Memory B cell (primary cell): ENCODE results near the gene PFDN1.
A peak's percentile ranks its signal among the peaks of the same experiment; 100 is the strongest.

Experiments
- ATAC-seq: fragments of 150-1000 bp; cut with Tn5 transposase; 2 replicates; pipeline ENCODE4 v1.10.0; 2021; ENCODE audit warnings: low read depth, mild to moderate bottlenecking, moderate library complexity
- DNase-seq, 2 donors: peaks; one replicate each; pipeline ENCODE4 v3.0.0; 2022; ENCODE audit warnings: low spot score in 2 of 2
- H3K27ac Mint-ChIP-seq: one replicate; pipeline ENCODE4 v1.8.0; 2022; ENCODE audit warnings: mild to moderate bottlenecking, moderate library complexity, mixed read lengths
- H3K27me3 Mint-ChIP-seq: one replicate; pipeline ENCODE4 v1.8.0; 2022; ENCODE audit warnings: mixed read lengths
- H3K36me3 Mint-ChIP-seq: one replicate; pipeline ENCODE4 v1.8.0; 2022; ENCODE audit warnings: mild to moderate bottlenecking, mixed read lengths
- H3K4me1 Mint-ChIP-seq: one replicate; pipeline ENCODE4 v1.8.0; 2022; ENCODE audit warnings: mixed read lengths
- H3K4me3 Mint-ChIP-seq: one replicate; pipeline ENCODE4 v1.8.0; 2022; ENCODE audit warnings: mild to moderate bottlenecking, moderate library complexity, mixed read lengths
- H3K9me3 Mint-ChIP-seq: one replicate; pipeline ENCODE4 v1.8.0; 2022; ENCODE audit warnings: mixed read lengths

Gene PFDN1

DNA sequence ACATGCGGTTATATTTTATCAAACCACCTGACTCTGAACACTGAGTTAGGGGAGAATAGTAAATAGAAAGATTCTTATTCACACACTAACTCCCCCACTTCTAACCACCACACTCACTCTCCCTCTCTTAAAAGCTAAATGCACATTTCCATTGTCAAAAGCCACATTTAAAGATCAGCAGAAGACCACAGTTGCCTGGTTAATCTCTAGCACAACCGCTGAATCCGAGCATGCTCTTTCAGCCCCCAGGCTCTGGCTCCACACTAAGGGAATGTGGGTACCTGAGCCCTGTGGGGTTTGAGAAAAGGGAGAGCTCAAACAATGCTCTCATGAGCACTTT is 35.7 kb downstream of the PFDN1 start:
- DNase-seq (no peak), ATAC-seq (no peak)
- H3K27ac Mint-ChIP-seq: peak overlapping the region; percentile 28
- no peaks in the 10 kb centered on the region for H3K27me3 Mint-ChIP-seq
- no peaks in the 10 kb centered on the region for H3K9me3 Mint-ChIP-seq
- peaks cover 9% of the 10 kb centered on the region for H3K36me3 Mint-ChIP-seq
- H3K4me3 Mint-ChIP-seq: no peak overlapping the region
- H3K4me1 Mint-ChIP-seq: peaks cover 21% of the 10 kb centered on the region

DNA sequence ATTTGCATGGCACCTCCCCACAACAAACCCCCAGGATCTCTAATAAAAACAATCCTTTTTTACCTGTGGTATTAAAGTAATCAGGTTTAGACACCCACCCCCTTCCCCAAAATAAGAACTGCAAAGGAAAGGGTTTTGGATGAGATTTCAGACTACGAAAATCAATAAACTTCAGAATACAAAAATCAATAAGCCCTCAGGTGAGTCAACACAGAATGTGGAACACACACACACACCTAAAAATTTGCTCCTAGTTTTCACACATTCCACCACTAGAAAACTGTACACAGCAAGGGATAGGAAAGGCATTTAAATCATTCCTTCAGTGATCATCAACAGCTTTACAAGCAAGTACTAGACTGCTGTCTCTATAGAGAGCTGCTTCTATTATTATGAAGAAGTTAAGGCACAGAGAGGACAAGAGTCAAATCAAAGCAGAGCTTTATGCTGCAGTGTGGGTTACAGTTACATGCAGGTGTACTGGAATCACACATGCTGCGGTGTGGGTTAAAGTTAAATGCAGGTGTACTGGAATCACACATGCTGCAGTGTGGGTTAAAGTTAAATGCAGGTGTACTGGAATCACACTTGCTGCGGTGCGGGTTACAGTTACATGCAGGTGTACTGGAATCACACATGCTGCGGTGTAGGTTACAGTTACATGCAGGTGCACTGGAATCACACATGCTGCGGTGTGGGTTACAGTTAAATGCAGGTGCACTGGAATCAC is 36.3 kb downstream of the PFDN1 start:
- peak overlapping the region; percentile 28 for H3K27ac Mint-ChIP-seq
- DNase-seq (no peak), ATAC-seq (no peak)
- H3K36me3 Mint-ChIP-seq: peaks cover 9% of the 10 kb centered on the region
- no peaks in the 10 kb centered on the region for H3K9me3 Mint-ChIP-seq
- no peaks in the 10 kb centered on the region for H3K27me3 Mint-ChIP-seq
- peaks cover 23% of the 10 kb centered on the region for H3K4me1 Mint-ChIP-seq
- no peak overlapping the region for H3K4me3 Mint-ChIP-seq

DNA sequence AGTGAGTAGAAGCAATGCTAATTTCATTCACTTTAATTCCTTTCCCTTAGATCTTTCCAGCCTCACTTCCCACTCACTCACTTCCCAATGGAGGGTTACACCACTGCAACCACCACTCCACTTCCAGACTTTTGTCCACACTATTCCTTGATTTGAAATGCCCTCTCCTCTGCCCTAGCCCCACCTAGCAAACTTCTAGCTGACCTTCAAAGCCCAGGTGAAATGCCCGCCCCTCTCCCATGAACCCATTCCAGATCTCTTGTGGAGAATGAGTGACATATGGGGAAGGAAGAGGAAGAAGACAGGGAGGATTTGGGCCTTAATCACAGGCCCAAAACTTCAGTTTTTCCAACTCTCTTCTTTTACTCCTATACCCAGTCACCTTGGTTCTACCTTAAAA is 37.1 kb downstream of the PFDN1 start:
- peaks cover 27% of the 10 kb centered on the region for H3K4me1 Mint-ChIP-seq
- peaks cover 9% of the 10 kb centered on the region for H3K36me3 Mint-ChIP-seq
- peak overlapping the region; percentile 28 for H3K27ac Mint-ChIP-seq
- ATAC-seq (no peak), DNase-seq (no peak)
- no peaks in the 10 kb centered on the region for H3K27me3 Mint-ChIP-seq
- H3K9me3 Mint-ChIP-seq: no peaks in the 10 kb centered on the region
- H3K4me3 Mint-ChIP-seq: no peak overlapping the region

DNA sequence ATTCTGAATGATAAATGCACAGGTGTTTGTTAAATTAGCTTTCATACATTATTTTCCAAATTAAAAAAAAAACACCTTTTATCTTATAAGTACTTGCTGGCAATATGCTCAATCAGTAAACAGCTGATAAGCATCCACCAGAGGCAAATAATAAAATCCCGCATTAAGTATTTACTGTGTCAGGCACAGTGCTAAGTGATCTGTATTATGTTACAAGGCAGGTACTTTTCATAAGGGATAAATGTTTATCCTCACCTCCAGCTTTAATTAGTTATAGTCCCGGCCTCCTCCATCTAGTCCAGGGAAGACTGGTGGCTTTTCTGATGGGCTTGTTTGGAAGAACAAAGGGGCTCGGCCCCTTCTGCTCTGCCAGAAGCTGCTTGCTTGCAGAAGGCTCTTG is 40.1 kb downstream of the PFDN1 start:
- Mint-ChIP-seq H3K27ac (no peak overlapping the region), H3K27me3 (no peaks in the 10 kb centered on the region), H3K4me1 (peaks cover 30% of the 10 kb centered on the region), H3K9me3 (no peaks in the 10 kb centered on the region), H3K4me3 (no peak overlapping the region), H3K36me3 (peaks cover 20% of the 10 kb centered on the region)
- ATAC-seq: no peak
- DNase-seq: no peak

DNA sequence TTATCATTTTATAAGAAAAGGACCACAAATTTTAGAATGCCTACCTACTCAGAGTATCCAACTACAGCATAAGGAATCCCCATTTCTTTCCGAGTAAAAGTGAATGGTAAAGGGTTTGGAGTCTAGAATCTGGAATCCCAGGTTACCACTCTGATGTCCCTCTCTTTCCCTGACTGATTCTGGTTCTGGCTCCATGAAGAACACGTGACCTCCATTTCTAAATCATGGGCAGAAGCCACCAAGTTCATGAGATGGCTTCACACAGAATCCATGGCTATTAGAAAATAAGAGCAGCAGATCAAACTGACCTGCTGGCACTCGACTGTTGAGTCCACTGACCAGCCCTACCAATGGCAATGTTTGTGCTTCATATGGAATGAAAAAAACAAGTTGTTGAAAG is 40.7 kb downstream of the PFDN1 start:
- Mint-ChIP-seq H3K27me3 (no peaks in the 10 kb centered on the region), H3K4me1 (peaks cover 29% of the 10 kb centered on the region), H3K27ac (no peak overlapping the region), H3K36me3 (peaks cover 26% of the 10 kb centered on the region), H3K4me3 (no peak overlapping the region), H3K9me3 (no peaks in the 10 kb centered on the region)
- DNase-seq: no peak
- ATAC-seq: no peak

DNA sequence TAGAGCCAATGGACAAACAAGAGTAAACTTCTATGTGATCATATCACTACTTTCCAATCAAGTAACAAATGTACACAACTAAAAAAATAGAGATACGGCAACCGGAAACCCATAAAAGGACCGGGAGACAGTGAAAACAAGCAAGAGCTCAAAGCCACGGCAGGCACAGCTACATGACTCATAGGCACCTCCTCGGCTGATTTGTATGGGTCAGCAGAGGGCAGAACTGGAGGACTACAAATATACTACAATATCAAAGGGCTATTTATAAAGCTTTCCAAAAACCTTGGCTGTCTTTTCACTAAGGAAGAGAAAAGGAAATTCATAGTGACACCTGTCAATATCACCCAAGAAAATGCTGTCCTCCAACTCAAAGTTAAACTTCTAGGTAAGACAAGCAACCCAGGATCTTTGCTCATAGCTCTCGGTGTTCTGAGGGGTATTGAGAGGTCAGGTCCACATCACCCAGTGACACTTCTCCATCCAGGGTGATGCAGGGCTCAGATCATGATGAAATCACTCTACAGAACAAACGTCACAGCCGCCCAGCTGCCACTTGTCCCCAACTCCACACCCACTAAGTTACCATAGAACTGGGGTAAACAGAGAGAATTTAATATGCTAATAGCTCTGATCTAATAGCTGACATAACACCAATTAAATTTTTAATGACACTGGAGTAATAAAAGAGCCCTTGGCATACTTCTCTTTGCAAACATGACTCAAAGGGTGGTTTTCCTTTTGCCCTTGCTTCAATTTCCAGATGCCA is 41.3 kb downstream of the PFDN1 start:
- Mint-ChIP-seq H3K27ac (no peak overlapping the region), H3K4me3 (no peak overlapping the region), H3K9me3 (no peaks in the 10 kb centered on the region), H3K4me1 (peaks cover 24% of the 10 kb centered on the region), H3K36me3 (peaks cover 27% of the 10 kb centered on the region), H3K27me3 (no peaks in the 10 kb centered on the region)
- ATAC-seq (no peak), DNase-seq (no peak)

DNA sequence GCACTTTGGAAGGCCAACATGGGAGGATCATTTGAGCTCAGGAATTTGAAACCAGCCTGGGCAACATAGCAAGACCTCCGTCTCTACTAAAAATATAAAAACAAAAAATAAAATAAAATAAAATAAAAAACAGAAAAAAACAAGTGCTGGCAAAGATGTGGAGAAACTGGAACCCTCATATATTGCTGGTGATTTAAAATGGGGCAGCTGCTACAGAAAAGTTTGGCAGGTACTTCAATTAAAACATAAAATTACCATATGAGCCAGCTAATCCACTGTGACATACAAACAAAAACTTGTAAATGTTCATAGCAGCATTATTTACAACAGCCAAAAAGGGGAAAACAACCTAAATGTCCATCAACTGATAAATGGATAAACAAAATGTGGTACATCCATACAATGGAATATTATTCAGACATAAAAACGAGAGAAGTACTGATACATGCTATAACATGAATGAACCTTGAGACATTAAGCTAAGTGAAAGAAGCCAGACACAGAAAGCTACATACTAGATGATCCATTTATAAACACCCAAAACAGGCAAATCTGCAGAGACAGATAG is 42.7 kb downstream of the PFDN1 start:
- Mint-ChIP-seq H3K27ac (no peak overlapping the region), H3K27me3 (no peaks in the 10 kb centered on the region), H3K4me3 (no peak overlapping the region), H3K36me3 (peaks cover 25% of the 10 kb centered on the region), H3K4me1 (peaks cover 16% of the 10 kb centered on the region), H3K9me3 (no peaks in the 10 kb centered on the region)
- ATAC-seq (no peak), DNase-seq (no peak)

DNA sequence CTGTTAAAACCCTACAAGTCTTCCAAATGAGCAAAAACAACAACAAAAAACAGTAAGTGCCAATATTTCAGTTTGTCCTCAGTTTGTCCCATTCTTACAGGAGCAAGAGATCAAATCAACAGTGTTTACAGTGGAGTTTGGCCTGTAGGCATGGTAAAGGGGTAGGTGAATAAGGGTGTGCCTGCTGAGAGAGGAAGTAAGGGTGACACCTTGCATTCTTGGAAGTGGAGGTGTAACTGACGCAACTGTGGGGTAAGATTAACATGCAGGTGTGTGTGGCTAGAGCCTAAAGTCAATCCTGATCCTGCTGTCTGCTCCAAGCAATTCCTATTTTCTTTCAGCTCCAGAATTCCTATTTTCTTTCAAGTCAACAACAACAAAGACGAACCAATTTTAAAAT is 43.4 kb downstream of the PFDN1 start:
- DNase-seq: no peak
- Mint-ChIP-seq H3K4me3 (no peak overlapping the region), H3K27ac (no peak overlapping the region), H3K4me1 (peaks cover 16% of the 10 kb centered on the region), H3K36me3 (peaks cover 25% of the 10 kb centered on the region), H3K9me3 (no peaks in the 10 kb centered on the region), H3K27me3 (no peaks in the 10 kb centered on the region)
- no peak for ATAC-seq

DNA sequence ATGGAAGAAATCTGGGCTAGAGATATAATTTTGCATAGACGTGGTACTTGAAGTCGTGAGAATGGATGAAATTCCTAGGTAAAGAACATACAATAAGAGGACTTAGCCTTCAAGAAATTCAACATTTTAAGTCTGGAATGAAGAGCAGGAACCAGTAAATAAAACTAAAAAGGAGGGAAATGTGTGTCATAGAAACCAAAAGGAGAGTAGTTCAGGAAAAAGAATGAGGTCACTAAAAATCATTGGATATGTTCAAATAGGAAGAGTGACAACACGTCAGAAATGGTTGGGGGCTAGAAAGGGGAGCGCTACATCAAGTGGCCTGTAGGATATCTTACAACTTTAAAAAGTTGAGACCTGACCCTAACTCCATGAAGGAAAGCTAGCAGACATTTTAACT is 44.0 kb downstream of the PFDN1 start:
- Mint-ChIP-seq H3K27ac (no peak overlapping the region), H3K4me1 (peaks cover 14% of the 10 kb centered on the region), H3K4me3 (no peak overlapping the region), H3K27me3 (no peaks in the 10 kb centered on the region), H3K36me3 (peaks cover 25% of the 10 kb centered on the region), H3K9me3 (no peaks in the 10 kb centered on the region)
- DNase-seq: no peak
- ATAC-seq: no peak

DNA sequence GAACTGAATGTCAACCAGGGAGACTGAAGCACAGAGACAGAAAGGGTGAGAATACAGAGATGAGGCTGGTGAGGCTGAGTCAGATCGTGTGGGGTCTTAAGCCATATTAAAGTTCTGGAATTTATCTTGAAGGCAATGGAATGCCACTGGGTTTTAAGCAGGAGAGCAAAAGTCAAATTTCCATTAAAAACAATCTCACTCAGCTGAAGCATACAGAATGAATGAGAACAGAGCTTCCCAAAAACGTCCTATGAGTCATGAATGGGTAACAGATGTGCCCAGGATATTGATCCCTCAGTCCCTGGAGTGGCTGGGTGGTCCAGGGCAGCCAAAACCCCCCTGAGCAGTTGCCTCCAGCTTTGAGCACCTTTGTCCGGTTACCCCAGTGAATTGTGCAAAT is 44.9 kb downstream of the PFDN1 start:
- Mint-ChIP-seq H3K27ac (no peak overlapping the region), H3K27me3 (no peaks in the 10 kb centered on the region), H3K9me3 (no peaks in the 10 kb centered on the region), H3K4me1 (peaks cover 14% of the 10 kb centered on the region), H3K4me3 (no peak overlapping the region), H3K36me3 (peaks cover 25% of the 10 kb centered on the region)
- ATAC-seq (no peak), DNase-seq (no peak)

DNA sequence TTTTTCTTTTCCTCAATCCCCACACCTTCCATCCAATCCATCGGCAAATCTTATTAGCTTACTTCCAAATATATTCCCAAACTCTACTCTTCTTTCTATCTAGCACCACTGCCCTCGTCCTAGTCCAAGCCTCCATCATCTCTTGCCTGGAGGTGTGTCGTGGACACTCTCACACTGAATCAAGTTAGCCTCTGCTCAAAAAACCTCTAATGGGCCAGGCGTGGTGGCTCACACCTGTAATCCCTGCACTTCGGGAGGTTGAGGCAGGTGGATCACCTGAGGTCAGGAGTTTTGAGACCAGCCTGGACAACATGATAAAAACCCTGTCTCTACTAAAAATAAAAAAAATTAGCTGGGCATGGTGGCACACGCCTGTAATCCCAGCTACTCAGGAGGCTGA is 46.2 kb downstream of the PFDN1 start:
- Mint-ChIP-seq H3K27me3 (no peaks in the 10 kb centered on the region), H3K27ac (no peak overlapping the region), H3K4me1 (peaks cover 19% of the 10 kb centered on the region), H3K9me3 (no peaks in the 10 kb centered on the region), H3K36me3 (peaks cover 22% of the 10 kb centered on the region), H3K4me3 (no peak overlapping the region)
- DNase-seq: no peak
- no peak for ATAC-seq

DNA sequence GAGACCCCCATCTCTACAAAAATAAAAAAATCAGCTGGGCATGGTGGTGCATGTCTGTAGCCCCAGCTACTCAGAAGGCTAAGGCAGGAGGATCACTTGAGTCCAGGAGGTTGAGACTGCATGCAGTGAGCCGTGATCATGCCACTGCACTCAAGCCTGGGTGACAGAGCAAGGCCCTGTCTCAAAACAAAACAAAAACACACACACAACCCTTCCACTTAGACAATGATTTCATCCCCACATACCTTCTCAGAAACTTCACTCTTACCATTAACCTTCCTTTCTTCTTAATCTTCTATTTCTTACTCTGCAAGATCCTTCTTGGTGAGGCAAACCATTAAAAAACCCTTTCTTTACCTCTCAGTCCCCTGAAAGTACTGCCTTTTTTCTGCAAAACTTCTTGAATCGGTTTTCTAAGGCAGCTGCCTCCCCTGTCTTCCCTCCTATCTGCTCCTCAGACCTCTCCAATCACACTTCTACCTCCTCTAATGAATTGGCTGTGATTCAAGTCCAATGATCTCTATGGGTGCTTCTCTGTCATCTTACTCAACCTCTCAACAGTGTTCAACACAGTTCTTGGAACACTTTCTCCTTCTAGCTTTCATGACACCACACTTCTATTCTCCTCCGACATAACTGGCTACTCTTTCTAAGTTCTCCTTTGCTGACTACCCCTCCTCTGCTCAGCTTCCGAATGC is 47.3 kb downstream of the PFDN1 start:
- Mint-ChIP-seq H3K36me3 (peaks cover 22% of the 10 kb centered on the region), H3K4me3 (no peak overlapping the region), H3K27me3 (no peaks in the 10 kb centered on the region), H3K27ac (no peak overlapping the region), H3K4me1 (peaks cover 20% of the 10 kb centered on the region), H3K9me3 (no peaks in the 10 kb centered on the region)
- DNase-seq (no peak), ATAC-seq (no peak)

DNA sequence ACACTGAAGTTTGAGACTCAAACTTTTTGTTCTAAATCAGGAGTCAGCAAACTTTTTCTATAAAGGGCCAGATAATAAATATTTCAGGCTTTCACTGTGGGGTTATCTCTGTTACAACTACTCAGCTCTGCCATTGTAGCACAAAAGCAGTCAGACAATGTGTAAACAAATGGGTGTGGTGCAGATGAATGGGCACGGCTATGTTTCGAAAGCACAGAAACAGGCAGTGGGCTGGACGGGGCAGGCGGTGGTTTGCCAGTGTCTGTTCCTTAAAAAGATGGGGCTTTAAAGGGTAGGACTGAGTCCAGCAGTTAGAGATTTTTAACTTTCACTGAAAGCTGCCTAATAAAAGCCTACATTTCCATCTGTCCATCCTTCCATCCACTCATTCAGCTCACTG is 48.9 kb downstream of the PFDN1 start:
- peaks cover 18% of the 10 kb centered on the region for H3K36me3 Mint-ChIP-seq
- peaks cover 30% of the 10 kb centered on the region for H3K4me1 Mint-ChIP-seq
- no peak for DNase-seq
- no peak for ATAC-seq
- H3K4me3 Mint-ChIP-seq: no peak overlapping the region
- H3K27ac Mint-ChIP-seq: no peak overlapping the region
- no peaks in the 10 kb centered on the region for H3K27me3 Mint-ChIP-seq
- no peaks in the 10 kb centered on the region for H3K9me3 Mint-ChIP-seq

DNA sequence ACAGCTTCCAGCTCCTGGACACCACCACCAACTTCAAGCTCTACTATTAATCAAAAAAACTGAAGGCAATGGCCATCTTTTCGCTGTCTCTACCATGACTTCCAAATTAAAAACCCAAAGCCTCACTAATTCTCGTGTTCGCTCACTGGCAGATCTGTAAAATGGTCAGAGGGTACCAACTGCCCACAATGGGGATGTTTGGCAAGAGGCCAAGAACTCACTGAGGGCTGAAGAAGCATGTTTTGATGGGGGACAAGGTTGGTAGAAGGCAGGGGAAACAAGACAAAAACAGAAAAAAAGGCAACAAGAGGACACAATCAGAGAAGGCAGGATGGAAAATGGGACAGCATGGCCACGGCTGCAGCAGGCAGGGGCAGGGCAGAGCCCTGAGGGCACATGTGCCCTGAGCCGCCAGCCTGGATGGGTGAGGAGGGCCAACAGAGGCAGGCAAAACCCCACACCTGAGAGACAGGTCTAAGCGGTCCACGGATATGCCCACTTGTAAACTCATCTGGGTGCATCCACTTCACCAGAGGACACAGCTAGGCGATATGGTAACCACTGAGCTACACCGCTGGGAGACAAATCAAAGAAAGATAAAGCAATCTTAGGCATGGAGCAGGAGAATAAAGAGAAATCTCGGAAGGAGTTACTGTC is 50.3 kb downstream of the PFDN1 start:
- Mint-ChIP-seq H3K27ac (peak overlapping the region; percentile 75), H3K36me3 (peaks cover 7% of the 10 kb centered on the region), H3K4me1 (peaks cover 28% of the 10 kb centered on the region), H3K27me3 (no peaks in the 10 kb centered on the region), H3K9me3 (no peaks in the 10 kb centered on the region), H3K4me3 (no peak overlapping the region)
- DNase-seq: no peak
- ATAC-seq: no peak
